Tibial nerve (tissue), 3 donors: ENCODE results near the gene TIMM13.

Experiments
- CTCF ChIP-seq, 5 experiments: fragments of 200-600 bp in 3 of 5; fragments of 450-650 bp in 2 of 5; sonication (generic) in 3 of 5; IDR thresholded peaks; one replicate each; pipeline ENCODE4 v1.5.1; 2016 to 2019; ENCODE audit warnings: antibody characterized with exemption in 5 of 5, mild to moderate bottlenecking in 3 of 5, moderate library complexity in 2 of 5
- POLR2A ChIP-seq, 2 donors: fragments of 450-650 bp; IDR thresholded peaks; one replicate each; pipeline ENCODE4 v1.6.1; 2017; ENCODE audit warnings: antibody characterized with exemption in 2 of 2, mild to moderate bottlenecking in 2 of 2, moderate library complexity in 2 of 2

GRCh38 chr19:2432131-2432848, 4.9 kb upstream of the TIMM13 start:
- TF ChIP-seq CTCF (IDR thresholded peaks at IDR 0.05) (no peak), POLR2A (IDR thresholded peaks at IDR 0.05) (no peak)
